GM21390 (cell line): ENCODE measurements around the gene GNG4.

Source experiments
- ATAC-seq: cut with Tn5 transposase; IDR thresholded peaks from one replicate; pipeline ENCODE4 v1.9.1; 2021; ENCODE audit not compliant: unreplicated experiment

The GNG4 gene

DNA sequence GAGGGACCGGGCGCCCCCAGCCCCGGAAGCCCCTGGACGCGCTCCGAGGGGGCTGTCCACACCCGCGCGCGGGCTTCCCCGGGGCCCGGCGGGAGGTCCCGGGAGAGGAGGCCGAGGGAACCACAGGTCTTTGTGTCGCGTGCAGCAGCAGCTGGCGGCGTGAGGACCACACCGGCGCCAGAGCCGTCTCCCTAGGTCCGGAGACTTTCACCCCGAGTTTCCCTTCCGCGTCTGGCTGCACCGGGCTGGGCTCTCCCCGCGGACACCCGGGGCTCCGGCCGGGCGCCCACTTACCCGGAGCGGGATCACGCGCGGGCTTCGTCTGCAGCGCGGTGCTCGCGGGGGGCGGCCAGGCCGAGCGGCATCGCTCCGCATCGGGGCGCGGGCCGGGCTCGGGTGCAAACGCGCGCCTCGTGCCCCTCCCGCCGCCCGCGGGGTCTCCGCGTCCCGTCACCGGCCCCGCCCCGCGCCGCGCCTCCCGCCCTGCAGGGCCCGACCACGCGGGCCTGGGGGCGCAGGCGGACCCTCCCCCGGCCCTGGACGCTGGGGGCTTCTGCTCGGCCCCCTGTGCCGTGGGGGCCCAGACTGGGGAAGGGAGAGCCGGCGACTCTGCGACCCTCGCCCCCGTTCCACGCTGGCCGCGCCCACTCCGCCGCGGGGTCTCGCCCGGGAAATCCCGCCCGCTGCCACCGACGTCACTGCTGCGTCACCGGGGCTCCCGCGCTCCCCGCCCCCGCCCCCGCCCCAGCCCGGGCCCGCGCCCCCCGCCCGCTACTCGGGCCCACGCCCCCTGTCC, at the start of gene GNG4:
TSS of gene GNG4 (minus strand) at position 417 of the 796 bp plus-strand sequence. CDS start 65,946 bp downstream, outside the sequence.
- no peak for ATAC-seq

DNA sequence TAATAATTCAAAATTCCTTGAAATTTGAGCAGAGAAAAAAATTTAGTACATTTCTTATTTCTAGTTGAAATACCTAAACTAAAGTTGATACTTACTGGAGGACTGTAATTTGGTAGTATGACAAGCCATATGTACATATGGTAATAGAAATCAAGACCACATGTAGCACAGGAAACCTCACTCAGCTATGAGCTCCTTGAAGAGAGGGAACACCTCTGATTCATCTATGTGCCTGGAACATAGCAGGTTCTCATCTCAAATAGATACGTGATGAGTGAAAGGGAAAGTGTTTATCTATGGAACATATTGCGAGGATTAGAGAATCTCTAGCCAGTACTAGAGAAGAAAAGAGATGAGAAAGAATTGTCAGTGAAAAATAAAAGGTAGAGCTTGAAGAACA, 47.9 kb upstream of the GNG4 start:
- no peak for ATAC-seq

- no peak for ATAC-seq
These were observed 39.8 kb upstream of the GNG4 start for GRCh38 chr1:235689356-235689755.

DNA sequence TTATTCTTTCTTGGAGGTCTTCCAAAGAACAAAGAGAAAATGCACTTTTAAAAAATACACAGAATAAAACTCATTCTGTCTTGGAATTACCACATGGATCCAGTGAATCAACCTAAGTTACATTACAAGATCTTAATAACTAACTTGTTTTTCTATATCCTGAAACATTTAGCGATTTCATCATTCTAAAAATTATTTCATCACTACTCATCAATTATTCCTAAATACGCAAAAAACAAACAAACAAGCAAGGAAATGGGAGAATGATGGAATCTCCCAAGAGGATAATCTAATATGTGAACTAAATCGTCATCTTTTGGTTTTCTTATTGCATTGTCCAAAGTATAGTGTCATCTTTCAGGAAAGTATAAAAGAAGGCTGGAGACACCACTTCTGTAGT, 38.5 kb upstream of the GNG4 start:
- ATAC-seq: no peak

GRCh38 chr1:235683653-235684052, 34.1 kb upstream of the GNG4 start:
- no peak for ATAC-seq

DNA sequence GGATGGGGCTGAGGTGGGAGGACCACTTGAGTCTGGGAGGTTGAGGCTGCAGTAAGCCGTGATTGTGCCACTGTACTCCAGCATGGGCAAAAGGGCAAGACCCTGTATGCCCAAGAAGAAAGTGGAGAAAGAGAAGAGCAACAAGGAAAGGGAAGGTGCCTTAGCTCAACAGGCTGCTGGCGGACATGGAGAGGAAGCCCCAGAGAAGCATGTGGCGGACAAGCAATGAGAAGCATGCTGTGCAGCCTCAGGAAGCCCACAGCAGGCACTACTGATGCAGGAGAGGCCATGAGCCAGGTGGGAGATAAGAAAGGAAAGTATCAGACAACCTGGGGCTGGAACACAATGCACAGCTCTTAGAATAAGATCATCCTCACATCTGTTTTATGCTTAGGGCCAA, 32.6 kb upstream of the GNG4 start:
- no peak for ATAC-seq

DNA sequence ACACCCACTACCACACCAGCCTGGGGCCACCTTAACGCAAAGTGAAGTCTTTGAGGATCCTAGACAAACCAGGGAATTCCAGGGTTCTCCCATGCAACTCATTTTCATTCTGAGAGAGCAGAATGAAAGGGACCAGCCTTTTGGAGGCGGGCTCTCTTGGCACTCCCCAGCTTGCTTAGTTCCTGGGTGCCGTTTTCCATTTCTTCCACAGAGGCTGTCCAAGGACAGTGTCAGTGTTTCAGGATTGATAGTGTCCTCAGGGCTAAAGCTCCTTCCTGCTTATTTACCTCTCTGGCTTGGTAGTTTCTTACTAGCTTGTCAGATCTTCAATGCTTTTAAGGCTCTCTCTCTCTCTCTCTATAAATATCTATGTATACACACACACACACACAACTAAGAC, 30.1 kb upstream of the GNG4 start:
- ATAC-seq: no peak

- ATAC-seq: no peak
These were observed 29.4 kb upstream of the GNG4 start for GRCh38 chr1:235679005-235679404.

GRCh38 chr1:235675152-235675890, 25.7 kb upstream of the GNG4 start:
- ATAC-seq: no peak

GRCh38 chr1:235673981-235674380, 24.4 kb upstream of the GNG4 start:
- no peak for ATAC-seq

DNA sequence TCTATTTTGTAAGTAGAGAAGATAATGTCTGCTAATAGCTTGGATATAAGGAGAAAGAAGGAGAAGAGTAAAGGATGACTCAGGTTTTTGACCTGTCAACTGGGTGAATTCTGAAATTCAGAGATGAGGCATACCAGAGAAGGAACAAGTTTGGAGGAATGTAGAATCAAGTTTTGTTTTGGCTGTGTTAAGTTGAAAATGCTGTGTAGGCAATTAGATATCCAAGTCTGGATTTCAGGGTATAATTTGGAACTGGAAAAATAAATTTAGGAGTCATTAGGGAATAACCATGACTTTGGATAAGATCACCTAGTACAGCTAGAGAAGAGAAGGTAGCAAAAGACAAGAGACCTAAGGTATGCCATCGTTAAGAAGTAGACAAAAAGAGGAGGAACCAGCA, 22.4 kb upstream of the GNG4 start:
- no peak for ATAC-seq

DNA sequence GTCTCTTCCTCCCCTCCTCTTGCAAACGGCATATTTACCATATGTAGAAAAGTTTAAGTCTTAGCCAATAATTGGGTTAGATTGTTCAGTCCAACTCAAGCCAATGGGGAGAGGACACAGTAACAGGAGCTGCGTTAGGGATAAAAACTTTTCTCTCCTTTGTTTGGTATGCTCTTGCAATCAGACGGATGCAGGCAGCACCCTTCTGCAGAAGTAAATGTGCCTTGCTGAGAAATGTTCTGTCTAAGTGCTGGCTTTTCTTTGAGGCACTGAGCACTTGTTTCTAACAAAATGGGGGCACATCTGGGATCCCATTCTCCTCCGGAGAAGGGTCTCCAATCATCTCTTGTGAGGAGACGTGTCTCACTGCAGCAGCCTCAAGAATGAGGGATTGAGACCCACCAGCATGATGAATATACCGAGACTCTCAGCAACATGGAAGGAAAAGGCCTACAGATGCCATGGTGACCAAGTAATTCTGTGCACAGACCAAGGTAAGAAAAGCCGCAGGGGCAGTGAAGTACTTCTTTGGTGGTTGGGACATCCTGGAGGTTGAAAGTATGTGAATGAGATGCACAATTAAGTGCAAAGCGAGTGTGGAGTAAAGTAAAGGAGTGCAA, 20.7 kb upstream of the GNG4 start:
- ATAC-seq: no peak

GRCh38 chr1:235669277-235669676, 19.7 kb upstream of the GNG4 start:
- ATAC-seq: no peak

DNA sequence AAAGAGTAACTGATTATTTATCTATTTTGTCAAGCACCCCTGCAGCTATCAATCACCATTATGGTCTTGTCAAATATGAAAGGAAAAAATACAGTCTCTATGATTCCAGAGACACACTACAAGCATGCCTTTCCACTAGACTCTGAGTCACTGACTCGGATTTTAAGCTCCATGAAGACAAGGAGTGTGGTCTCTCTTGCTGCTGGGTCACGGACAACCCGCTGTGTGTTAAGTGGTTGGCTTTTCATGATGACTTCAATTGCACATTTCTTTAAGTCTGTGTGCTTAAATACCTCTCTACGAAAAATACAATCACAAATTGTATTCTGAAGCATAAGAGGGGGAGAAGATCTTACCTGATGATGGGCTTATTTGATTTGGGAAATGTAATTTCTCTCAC, 14.0 kb upstream of the GNG4 start:
- no peak for ATAC-seq

GRCh38 chr1:235661568-235661967, 12.0 kb upstream of the GNG4 start:
- ATAC-seq: no peak

GRCh38 chr1:235659186-235659771, 9.7 kb upstream of the GNG4 start:
- ATAC-seq: no peak

- no peak for ATAC-seq
These were observed 8.4 kb upstream of the GNG4 start for GRCh38 chr1:235657747-235658526.

- ATAC-seq: no peak
These were observed 7.7 kb upstream of the GNG4 start for GRCh38 chr1:235657269-235657668.

GRCh38 chr1:235652364-235652763, 2.8 kb upstream of the GNG4 start:
- no peak for ATAC-seq

- ATAC-seq: no peak
These were observed 1.7 kb upstream of the GNG4 start for GRCh38 chr1:235651170-235651806.
